AG04449 (cell line): ENCODE data around the gene ERC2.

Experiments used
- CTCF ChIA-PET: fragments of 350-600 bp; formaldehyde crosslinking; extraction: SDS; loops from one replicate; lab custom pipeline; 2021; ENCODE audit warnings: antibody characterized with exemption; lab: Yijun Ruan, JAX
- POLR2A ChIA-PET: fragments of 400-600, 350-600 bp; formaldehyde crosslinking; extraction: SDS; loops from one replicate; lab custom pipeline; 2020; ENCODE audit warnings: antibody characterized with exemption, inconsistent platforms; lab: Yijun Ruan, JAX
- DNase-seq: peaks from one replicate; pipeline ENCODE4 v3.0.0-alpha.2; 2010; ENCODE audit warnings: low read depth, low spot score
- H3K4me3 ChIP-seq: 2 replicates; pipeline ENCODE4 v1.5.1; 2011; ENCODE audit warnings: low read depth, mild to moderate bottlenecking, control low read depth, low read length
- TF ChIP-seq, protein P1 (sequence below): IDR thresholded peaks from one replicate; pipeline ENCODE4 v1.5.1; 2011; ENCODE audit warnings: mild to moderate bottlenecking, moderate library complexity, low read length, control low read depth, inconsistent platforms; ENCODE audit not compliant: insufficient read depth; ENCODE audit errors: missing control alignments

Gene ERC2

DNA sequence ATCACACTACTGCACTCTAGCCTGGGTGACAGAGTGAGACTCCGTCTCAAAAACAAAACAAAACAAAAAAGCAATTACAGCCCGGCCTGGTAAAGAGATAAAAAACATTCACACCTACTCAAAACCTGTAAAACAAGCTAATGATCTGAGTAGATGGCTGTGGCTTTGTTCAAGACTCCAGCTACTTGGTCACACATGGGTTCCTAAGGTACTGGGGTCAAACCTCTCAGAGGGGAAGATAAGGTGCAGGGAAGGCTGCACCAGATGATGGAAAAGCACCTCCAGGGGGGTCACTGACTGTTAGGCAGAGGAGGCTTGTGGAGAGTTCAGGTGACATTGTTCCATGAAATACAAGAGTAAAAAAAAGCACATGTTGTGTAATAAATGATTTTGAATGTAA lies 531.0 kb downstream of the ERC2 start:
- TF ChIP-seq, protein P1, sequence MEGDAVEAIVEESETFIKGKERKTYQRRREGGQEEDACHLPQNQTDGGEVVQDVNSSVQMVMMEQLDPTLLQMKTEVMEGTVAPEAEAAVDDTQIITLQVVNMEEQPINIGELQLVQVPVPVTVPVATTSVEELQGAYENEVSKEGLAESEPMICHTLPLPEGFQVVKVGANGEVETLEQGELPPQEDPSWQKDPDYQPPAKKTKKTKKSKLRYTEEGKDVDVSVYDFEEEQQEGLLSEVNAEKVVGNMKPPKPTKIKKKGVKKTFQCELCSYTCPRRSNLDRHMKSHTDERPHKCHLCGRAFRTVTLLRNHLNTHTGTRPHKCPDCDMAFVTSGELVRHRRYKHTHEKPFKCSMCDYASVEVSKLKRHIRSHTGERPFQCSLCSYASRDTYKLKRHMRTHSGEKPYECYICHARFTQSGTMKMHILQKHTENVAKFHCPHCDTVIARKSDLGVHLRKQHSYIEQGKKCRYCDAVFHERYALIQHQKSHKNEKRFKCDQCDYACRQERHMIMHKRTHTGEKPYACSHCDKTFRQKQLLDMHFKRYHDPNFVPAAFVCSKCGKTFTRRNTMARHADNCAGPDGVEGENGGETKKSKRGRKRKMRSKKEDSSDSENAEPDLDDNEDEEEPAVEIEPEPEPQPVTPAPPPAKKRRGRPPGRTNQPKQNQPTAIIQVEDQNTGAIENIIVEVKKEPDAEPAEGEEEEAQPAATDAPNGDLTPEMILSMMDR = no peak
- no peak for DNase-seq
- ChIA-PET CTCF (no interaction called here), POLR2A (no interaction called here)
- H3K4me3 ChIP-seq = no peak overlapping the region

DNA sequence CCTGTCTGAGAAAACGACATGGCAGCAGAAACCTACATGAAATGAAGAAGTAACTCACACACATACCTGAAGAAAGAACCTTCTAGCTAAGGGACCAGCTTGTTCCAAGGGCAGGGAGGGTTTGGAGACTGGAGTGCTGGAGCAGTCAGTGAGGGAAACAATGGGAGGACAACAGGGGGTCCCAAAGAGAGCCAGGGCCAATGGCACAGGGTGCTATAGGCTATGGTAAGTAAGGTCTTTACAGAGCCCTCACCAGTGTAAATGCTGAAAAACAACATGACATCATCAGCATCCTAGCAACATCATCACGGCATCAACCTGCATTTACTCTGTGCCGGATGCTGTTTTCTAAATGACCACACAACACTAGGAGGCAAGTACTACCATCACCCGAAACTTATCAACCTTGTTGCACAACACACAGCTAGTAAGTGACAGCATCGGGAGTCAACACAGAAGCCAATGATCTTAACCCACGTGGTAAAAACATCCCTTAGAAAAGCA lies 531.7 kb downstream of the ERC2 start:
- no peak overlapping the region for H3K4me3 ChIP-seq
- TF ChIP-seq, protein P1 = no peak
- ChIA-PET POLR2A (no interaction called here), CTCF (no interaction called here)
- no peak for DNase-seq

DNA sequence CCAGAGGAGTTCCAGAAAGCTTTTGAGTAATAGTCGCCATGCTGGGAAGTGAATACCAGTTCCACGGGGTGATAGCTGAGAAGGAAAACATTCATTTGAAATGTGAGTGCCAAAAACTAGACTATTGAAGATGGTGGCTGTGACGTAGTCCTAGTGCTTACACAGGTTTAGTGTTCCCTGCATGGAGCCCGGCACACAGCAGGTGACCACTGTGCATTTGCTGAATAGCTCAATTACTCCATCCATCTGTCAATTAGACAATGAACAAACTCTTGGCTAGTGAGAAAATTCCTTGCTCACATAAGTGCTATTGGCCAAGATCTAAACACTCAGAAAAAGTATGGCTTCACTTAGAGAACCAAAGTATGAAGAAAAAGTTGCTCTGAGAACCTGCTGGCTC lies 533.0 kb downstream of the ERC2 start:
- TF ChIP-seq, protein P1 = no peak
- ChIA-PET CTCF (no interaction called here), POLR2A (no interaction called here)
- H3K4me3 ChIP-seq = no peak overlapping the region
- DNase-seq = no peak

DNA sequence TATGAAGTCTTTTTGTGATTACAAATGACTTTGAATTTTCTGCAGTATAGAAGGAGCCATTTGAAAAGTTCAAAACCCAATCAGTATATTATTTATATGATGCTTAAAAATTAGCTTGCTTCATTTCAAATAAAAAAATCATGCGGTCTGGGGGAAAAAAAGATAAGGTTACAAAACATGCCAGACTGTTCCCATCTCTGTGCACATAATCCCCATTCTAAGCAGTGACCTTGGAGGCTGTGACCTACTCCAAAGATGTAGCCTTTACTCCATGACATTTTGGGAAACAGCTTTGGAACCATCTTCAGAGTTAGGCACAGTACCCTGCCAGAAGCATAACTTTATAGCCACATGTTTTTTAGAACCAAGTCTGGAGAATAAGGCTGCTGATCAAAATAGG lies 533.5 kb downstream of the ERC2 start:
- CTCF ChIA-PET = no interaction called here
- TF ChIP-seq, protein P1 = no peak
- POLR2A ChIA-PET = no interaction called here
- no peak overlapping the region for H3K4me3 ChIP-seq
- DNase-seq = no peak

DNA sequence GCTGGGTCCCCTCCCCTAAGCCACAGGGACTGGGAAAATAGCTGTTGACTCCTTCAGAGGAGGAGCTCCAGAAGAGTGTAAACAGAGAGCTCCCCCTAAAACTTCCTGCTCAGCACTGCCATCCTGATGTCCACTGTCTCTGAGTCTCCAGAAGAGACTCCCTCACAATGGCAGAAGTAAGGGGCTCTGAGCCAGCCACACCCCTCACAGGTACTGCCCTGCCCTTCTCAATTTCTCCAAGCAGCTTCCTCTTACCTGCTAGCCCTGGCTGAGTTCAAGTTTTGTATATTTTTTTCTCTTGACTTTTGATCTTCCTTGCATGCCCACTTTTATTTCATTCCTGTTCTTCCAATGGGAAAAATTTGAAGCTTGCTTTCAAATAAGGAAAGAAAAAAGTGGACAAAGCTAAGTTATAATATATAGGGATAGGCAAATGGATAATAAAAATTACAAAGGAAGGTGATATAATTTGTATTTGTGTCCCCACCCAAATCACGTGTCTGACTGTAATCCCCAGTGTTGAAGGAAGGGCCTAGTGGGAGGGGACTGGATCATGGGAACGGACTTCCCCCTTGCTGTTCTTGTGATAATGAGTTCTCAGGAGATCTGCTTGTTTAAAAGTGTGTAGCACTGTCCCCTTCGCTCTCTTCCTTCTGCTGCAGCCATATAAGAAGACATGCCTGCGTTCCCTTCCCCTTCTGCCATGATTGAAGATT lies 539.0 kb downstream of the ERC2 start:
- TF ChIP-seq, protein P1 = no peak
- CTCF ChIA-PET = no interaction called here
- no peak overlapping the region for H3K4me3 ChIP-seq
- POLR2A ChIA-PET = no interaction called here
- DNase-seq = no peak

DNA sequence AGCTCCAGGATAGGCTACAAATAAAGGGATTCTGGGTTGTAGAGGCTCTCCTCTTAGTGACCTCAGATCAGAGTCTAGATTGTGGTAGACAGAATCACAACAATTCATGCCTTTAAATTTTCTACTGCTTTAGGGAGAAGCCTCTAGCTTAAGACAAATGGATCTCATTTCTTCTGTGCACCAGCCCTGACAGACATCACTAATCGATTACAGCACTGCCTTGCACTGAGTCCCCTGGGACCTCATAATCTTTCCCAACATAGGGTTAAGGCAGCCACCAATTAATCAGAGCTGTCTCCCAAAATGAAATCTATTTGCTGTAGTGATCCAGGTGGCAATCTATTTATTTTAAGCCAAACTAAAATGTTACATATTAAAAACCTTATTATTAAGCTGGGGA lies 544.6 kb downstream of the ERC2 start:
- TF ChIP-seq, protein P1 = no peak
- ChIA-PET POLR2A (no interaction called here), CTCF (no interaction called here)
- H3K4me3 ChIP-seq = no peak overlapping the region
- DNase-seq = no peak
